Measurements from ENCODE around the gene SLC38A10. TPM values are rescaled to one million over a fixed set of nuclear protein-coding genes. Genes with fewer than 3 reads are reported as not detected.

SLC38A10 gene
- total RNA-seq, 1 donor from 2014 or later, result 261 TPM

DNA sequence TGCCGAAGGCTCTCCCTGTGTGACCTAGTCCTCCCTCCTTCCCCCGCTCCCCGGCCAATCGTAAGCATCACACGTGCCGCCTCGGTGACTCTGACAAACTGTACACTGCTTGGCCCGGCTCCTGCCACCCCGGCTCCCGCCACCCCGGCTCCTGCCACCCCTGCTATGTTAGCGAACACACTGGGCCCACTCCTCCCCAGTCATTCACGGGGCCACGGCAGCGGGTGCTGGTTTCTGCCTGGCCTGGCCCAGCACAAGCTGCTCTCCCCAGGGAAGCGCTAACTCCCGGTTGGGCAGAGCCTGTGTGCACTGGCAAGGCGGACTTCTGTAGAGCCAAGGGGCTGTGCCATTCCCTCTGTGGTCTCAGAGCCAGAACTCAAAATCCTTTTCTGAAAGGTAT, 34.0 kb downstream of the SLC38A10 start:
- Histone ChIP-seq H3K9me3 (no peaks in the 10 kb centered on the region), H3K27me3 (no peaks in the 10 kb centered on the region), H3K27ac (no peak overlapping the region), H3K36me3 (peaks cover 42 to 73% of the 10 kb centered on the region in 2 donors), H3K4me3 (no peak overlapping the region), H3K4me1 (peaks cover 0 to under 1% of the 10 kb centered on the region in 2 donors)
- TF ChIP-seq, protein P1, sequence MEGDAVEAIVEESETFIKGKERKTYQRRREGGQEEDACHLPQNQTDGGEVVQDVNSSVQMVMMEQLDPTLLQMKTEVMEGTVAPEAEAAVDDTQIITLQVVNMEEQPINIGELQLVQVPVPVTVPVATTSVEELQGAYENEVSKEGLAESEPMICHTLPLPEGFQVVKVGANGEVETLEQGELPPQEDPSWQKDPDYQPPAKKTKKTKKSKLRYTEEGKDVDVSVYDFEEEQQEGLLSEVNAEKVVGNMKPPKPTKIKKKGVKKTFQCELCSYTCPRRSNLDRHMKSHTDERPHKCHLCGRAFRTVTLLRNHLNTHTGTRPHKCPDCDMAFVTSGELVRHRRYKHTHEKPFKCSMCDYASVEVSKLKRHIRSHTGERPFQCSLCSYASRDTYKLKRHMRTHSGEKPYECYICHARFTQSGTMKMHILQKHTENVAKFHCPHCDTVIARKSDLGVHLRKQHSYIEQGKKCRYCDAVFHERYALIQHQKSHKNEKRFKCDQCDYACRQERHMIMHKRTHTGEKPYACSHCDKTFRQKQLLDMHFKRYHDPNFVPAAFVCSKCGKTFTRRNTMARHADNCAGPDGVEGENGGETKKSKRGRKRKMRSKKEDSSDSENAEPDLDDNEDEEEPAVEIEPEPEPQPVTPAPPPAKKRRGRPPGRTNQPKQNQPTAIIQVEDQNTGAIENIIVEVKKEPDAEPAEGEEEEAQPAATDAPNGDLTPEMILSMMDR (IDR thresholded peaks at IDR 0.05), result no peak
- DNase-seq (ENCODE audit: low spot score in 2 of 2), result no peak
- intact Hi-C loops (cut with DNase I), result no loop called here

DNA sequence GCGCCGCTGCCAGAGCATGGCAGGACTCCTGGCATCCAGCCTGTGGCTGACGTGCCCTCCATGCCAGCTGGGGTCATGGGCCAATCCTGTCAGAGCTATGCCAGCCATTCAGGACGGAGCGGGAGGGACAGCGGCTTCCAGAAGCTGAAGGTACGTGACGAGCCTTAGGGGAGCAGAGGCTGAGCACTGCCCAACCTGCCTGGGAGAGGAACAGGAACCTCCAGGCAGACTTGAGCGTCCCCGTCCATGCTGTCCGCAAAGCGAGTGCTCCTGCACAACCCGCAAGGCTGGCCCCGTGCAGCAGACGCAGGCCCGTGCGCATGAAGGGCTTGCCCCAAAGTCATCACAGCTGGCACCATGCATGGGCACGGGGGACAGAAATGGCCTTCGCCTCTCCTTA, 34.5 kb downstream of the SLC38A10 start:
- TF ChIP-seq, protein P1 (IDR thresholded peaks at IDR 0.05), result no peak
- Histone ChIP-seq H3K27ac (no peak overlapping the region), H3K9me3 (no peaks in the 10 kb centered on the region), H3K4me3 (no peak overlapping the region), H3K4me1 (peaks cover 0 to 5% of the 10 kb centered on the region in 2 donors), H3K36me3 (peaks cover 38 to 71% of the 10 kb centered on the region in 2 donors), H3K27me3 (no peaks in the 10 kb centered on the region)
- DNase-seq (ENCODE audit: low spot score in 2 of 2), result no peak
- intact Hi-C loops (cut with DNase I), result no loop called here

DNA sequence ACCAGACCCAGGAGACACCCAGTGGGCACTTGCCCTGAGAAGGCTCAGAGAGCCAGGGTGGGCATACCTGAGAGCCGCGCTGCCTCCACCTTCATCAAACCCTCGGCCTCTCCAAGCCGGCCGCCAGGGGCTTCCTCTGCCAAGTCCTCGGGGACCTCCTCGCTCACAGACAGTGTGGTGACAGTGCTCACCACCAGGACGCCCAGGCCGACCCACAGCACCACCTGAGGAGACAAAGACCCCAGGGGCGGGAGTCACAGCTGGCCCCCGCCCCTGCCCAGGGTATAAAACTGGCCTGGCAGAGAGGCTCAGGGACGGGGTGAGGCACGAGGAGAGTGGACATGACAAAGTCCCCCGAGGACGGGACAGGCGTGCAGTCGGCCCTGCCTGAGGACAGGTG, 34.9 kb downstream of the SLC38A10 start:
- H3K36me3 ChIP-seq, result peaks cover 38 to 66% of the 10 kb centered on the region in 2 donors
- intact Hi-C loops (cut with DNase I), result no loop called here
- H3K27ac ChIP-seq, result no peak overlapping the region
- H3K9me3 ChIP-seq, result no peaks in the 10 kb centered on the region
- DNase-seq (ENCODE audit: low spot score in 2 of 2), result no peak
- no peak overlapping the region for H3K4me3 ChIP-seq
- H3K4me1 ChIP-seq, result peaks cover 0 to 10% of the 10 kb centered on the region in 2 donors
- TF ChIP-seq, protein P1 (IDR thresholded peaks at IDR 0.05), result no peak
- no peaks in the 10 kb centered on the region for H3K27me3 ChIP-seq

DNA sequence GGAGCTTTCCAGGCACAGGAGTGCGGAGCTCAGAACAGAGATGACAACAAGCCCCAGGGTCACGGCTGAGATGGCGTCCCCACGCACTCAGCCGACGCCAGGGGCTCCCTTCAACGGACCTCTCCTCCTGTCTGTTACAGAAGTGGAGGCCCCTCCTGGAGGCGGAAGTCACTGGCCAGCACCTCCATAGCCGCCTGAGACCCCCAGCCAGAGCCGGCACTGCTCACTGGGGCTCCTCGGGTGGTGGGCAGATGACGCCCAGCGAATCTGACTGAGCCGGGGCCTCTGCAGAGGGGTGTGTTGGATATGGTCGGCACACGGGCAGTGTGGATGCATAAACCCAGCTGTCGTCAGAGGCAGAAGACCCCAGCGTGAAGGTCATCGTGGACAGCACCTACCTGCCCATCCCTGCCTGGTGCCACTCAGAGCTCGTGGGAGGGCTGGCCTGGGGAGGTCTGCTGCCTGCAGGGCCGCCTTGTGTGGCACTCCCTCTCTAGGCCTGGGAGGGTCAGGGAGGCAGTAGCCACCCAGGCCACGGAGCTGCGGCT, 36.0 kb downstream of the SLC38A10 start:
- no peak overlapping the region for H3K27ac ChIP-seq
- H3K36me3 ChIP-seq, result peaks cover 33 to 56% of the 10 kb centered on the region in 2 donors
- no peak for DNase-seq (ENCODE audit: low spot score in 2 of 2)
- H3K27me3 ChIP-seq, result no peaks in the 10 kb centered on the region
- TF ChIP-seq, protein P1 (IDR thresholded peaks at IDR 0.05), result no peak
- H3K4me1 ChIP-seq, result peaks cover 0 to 13% of the 10 kb centered on the region in 2 donors
- no peaks in the 10 kb centered on the region for H3K9me3 ChIP-seq
- no peak overlapping the region for H3K4me3 ChIP-seq
- intact Hi-C loops (cut with DNase I), result no loop called here

DNA sequence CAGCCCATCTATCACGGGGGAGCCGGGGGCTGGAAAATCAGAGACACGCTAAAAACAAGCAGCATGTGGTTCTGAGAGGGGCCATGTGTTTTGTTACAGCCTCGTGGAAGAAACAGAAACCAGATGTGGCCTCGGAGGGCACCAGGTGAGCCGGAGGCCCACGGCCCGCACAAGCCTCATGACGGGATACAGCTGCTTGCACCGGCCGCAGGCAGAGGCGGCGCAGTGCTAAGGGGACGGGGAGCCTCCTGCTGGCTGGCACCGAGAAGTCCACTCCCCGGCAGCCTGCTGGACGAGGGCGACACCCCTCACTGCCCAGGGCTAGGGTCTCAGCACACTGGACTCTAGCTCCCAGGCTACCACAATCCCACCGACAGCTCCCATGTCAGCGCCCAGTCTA, 36.8 kb downstream of the SLC38A10 start:
- Histone ChIP-seq H3K27me3 (no peaks in the 10 kb centered on the region), H3K4me3 (no peak overlapping the region), H3K27ac (no peak overlapping the region), H3K4me1 (peaks cover 0 to 13% of the 10 kb centered on the region in 2 donors), H3K9me3 (no peaks in the 10 kb centered on the region), H3K36me3 (peaks cover 30 to 48% of the 10 kb centered on the region in 2 donors)
- TF ChIP-seq, protein P1 (IDR thresholded peaks at IDR 0.05), result no peak
- DNase-seq (ENCODE audit: low spot score in 2 of 2), result no peak
- intact Hi-C loops (cut with DNase I), result no loop called here

DNA sequence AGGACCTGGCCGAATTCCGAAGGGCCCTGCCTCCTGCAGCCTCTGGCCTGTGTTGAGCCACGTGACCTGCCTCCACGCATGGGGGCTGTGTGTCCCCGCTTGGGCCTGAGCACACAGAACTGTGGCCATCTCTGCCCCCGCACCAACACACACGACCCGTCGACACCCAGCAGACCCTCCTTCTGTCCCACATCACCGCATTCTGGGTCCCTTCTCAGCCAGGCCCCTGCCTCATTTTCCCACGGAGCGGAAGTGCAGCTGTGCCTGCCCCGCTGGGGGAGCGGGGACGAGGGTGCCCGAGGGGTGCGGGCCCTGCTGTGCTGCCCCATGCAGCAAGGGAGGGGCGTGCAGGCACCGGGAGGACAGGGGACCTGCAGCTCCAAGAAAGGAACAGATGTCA, 37.6 kb downstream of the SLC38A10 start:
- Histone ChIP-seq H3K9me3 (no peaks in the 10 kb centered on the region), H3K27me3 (no peaks in the 10 kb centered on the region), H3K27ac (no peak overlapping the region), H3K36me3 (peaks cover 28 to 48% of the 10 kb centered on the region in 2 donors), H3K4me1 (peaks cover 0 to 13% of the 10 kb centered on the region in 2 donors), H3K4me3 (no peak overlapping the region)
- no peak for DNase-seq (ENCODE audit: low spot score in 2 of 2)
- TF ChIP-seq, protein P1 (IDR thresholded peaks at IDR 0.05), result no peak
- intact Hi-C loops (cut with DNase I), result no loop called here

Data from ascending aorta (tissue), 2 donors.